Measurements from ENCODE around the gene NEK4.

DNA sequence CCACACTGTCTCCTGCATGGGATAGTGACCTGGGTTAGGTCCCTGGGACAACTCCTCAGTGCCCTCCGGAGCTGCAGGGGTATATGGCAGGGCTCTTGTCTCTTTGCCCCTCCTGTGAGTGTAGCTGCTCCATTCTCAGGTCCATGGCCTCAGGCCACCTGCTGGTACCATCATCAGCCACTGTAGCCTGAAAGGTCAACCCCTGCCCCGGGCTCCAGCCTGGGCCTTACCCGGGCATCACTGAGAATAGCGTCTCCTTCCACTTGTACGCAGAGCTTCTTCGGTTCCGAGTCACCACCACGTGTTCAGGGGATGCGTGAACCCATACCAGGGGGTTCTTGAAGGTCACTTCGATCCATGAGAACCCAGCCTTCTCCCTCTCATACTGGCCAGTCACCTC, 45.9 kb upstream of the NEK4 start:
- TF ChIP-seq, protein P1, sequence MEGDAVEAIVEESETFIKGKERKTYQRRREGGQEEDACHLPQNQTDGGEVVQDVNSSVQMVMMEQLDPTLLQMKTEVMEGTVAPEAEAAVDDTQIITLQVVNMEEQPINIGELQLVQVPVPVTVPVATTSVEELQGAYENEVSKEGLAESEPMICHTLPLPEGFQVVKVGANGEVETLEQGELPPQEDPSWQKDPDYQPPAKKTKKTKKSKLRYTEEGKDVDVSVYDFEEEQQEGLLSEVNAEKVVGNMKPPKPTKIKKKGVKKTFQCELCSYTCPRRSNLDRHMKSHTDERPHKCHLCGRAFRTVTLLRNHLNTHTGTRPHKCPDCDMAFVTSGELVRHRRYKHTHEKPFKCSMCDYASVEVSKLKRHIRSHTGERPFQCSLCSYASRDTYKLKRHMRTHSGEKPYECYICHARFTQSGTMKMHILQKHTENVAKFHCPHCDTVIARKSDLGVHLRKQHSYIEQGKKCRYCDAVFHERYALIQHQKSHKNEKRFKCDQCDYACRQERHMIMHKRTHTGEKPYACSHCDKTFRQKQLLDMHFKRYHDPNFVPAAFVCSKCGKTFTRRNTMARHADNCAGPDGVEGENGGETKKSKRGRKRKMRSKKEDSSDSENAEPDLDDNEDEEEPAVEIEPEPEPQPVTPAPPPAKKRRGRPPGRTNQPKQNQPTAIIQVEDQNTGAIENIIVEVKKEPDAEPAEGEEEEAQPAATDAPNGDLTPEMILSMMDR (tag by site-specific recombination; IDR thresholded peaks at IDR 0.05), result no peak
- TF ChIP-seq ZBTB17 (tag by site-specific recombination; IDR thresholded peaks at IDR 0.05) (no peak), ZNF350 (tag by site-specific recombination; IDR thresholded peaks at IDR 0.05) (no peak), IKZF3 (tag by site-specific recombination; IDR thresholded peaks at IDR 0.05) (no peak), ZNF549 (tag by site-specific recombination; IDR thresholded peaks at IDR 0.05) (no peak)
- TF ChIP-seq, protein P2, sequence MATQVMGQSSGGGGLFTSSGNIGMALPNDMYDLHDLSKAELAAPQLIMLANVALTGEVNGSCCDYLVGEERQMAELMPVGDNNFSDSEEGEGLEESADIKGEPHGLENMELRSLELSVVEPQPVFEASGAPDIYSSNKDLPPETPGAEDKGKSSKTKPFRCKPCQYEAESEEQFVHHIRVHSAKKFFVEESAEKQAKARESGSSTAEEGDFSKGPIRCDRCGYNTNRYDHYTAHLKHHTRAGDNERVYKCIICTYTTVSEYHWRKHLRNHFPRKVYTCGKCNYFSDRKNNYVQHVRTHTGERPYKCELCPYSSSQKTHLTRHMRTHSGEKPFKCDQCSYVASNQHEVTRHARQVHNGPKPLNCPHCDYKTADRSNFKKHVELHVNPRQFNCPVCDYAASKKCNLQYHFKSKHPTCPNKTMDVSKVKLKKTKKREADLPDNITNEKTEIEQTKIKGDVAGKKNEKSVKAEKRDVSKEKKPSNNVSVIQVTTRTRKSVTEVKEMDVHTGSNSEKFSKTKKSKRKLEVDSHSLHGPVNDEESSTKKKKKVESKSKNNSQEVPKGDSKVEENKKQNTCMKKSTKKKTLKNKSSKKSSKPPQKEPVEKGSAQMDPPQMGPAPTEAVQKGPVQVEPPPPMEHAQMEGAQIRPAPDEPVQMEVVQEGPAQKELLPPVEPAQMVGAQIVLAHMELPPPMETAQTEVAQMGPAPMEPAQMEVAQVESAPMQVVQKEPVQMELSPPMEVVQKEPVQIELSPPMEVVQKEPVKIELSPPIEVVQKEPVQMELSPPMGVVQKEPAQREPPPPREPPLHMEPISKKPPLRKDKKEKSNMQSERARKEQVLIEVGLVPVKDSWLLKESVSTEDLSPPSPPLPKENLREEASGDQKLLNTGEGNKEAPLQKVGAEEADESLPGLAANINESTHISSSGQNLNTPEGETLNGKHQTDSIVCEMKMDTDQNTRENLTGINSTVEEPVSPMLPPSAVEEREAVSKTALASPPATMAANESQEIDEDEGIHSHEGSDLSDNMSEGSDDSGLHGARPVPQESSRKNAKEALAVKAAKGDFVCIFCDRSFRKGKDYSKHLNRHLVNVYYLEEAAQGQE (tag by site-specific recombination; IDR thresholded peaks at IDR 0.05), result no peak
